Measurements from ENCODE around the gene NRG2. TPM values are rescaled to one million over a fixed set of nuclear protein-coding genes. Genes with fewer than 3 reads are reported as not detected.

The NRG2 gene
- total RNA-seq, 1 experiment from 2014 or later, result 2.8 TPM

GRCh38 chr5:139806726-139807646, 236.1 kb downstream of the NRG2 start:
- H3K36me3 ChIP-seq, result no peaks in the 10 kb centered on the region
- peaks cover 2% of the 10 kb centered on the region; the same call in 1 of the 2 replicates for H3K27me3 ChIP-seq
- H3K9me3 ChIP-seq, result no peaks in the 10 kb centered on the region
- H3K4me3 ChIP-seq, result no peak overlapping the region
- DNase-seq, result no peak

- peaks cover 9% of the 10 kb centered on the region for H3K27me3 ChIP-seq
Measured at GRCh38 chr5:139806111-139806510, 237.0 kb downstream of the NRG2 start.

GRCh38 chr5:139805545-139805944, 237.6 kb downstream of the NRG2 start:
- DNase-seq, result no peak

More at GRCh38 chr5:139806111-139806510, 237.0 kb downstream of the NRG2 start:
- Histone ChIP-seq H3K4me3 (no peak overlapping the region), H3K36me3 (no peaks in the 10 kb centered on the region), H3K9me3 (no peaks in the 10 kb centered on the region)
- no peak for DNase-seq

GRCh38 chr5:139804800-139805397, 238.2 kb downstream of the NRG2 start:
- H3K4me3 ChIP-seq, result no peak overlapping the region
- no peaks in the 10 kb centered on the region for H3K9me3 ChIP-seq
- DNase-seq, result no peak
- H3K27me3 ChIP-seq, result peaks cover 9% of the 10 kb centered on the region
- H3K36me3 ChIP-seq, result no peaks in the 10 kb centered on the region

More at GRCh38 chr5:139805545-139805944, 237.6 kb downstream of the NRG2 start:
- Histone ChIP-seq H3K27me3 (peaks cover 9% of the 10 kb centered on the region), H3K9me3 (no peaks in the 10 kb centered on the region), H3K4me3 (no peak overlapping the region), H3K36me3 (no peaks in the 10 kb centered on the region)

- H3K4me3 ChIP-seq, result no peak overlapping the region
- no peaks in the 10 kb centered on the region for H3K36me3 ChIP-seq
- no peaks in the 10 kb centered on the region for H3K9me3 ChIP-seq
- no peak for DNase-seq
- peaks cover 9% of the 10 kb centered on the region for H3K27me3 ChIP-seq
Measured at GRCh38 chr5:139803978-139804377, 239.1 kb downstream of the NRG2 start.

GRCh38 chr5:139799359-139799758, 243.7 kb downstream of the NRG2 start:
- Histone ChIP-seq H3K36me3 (no peaks in the 10 kb centered on the region), H3K27me3 (peaks cover 41% of the 10 kb centered on the region), H3K9me3 (no peaks in the 10 kb centered on the region), H3K4me3 (no peak overlapping the region)
- no peak for DNase-seq

GRCh38 chr5:139798883-139799282, 244.2 kb downstream of the NRG2 start:
- Histone ChIP-seq H3K9me3 (no peaks in the 10 kb centered on the region; the same call in 1 of the 2 replicates), H3K36me3 (no peaks in the 10 kb centered on the region), H3K27me3 (peaks cover 46% of the 10 kb centered on the region), H3K4me3 (no peak overlapping the region)
- DNase-seq, result no peak

- Histone ChIP-seq H3K9me3 (no peaks in the 10 kb centered on the region; the same call in 1 of the 2 replicates), H3K27me3 (peaks cover 54% of the 10 kb centered on the region), H3K36me3 (no peaks in the 10 kb centered on the region), H3K4me3 (no peak overlapping the region)
- DNase-seq, result no peak
Measured at GRCh38 chr5:139797856-139798510, 245.1 kb downstream of the NRG2 start.

GRCh38 chr5:139797335-139797734, 245.8 kb downstream of the NRG2 start:
- H3K36me3 ChIP-seq, result no peaks in the 10 kb centered on the region
- peaks cover 56% of the 10 kb centered on the region for H3K27me3 ChIP-seq
- H3K4me3 ChIP-seq, result no peak overlapping the region
- H3K9me3 ChIP-seq, result no peaks in the 10 kb centered on the region; the same call in 1 of the 2 replicates
- DNase-seq, result no peak

Other genes starting within 250 kb of the NRG2 start
- gene PSD2, start 247.5 kb downstream of the NRG2 start, total RNA-seq (2014; rRNA removed; shearing (Covaris generic); ENCODE audit: low replicate concordance), result 0.16 TPM in 1 of 2 replicates, not detected in the other
- gene PURA, start 70.8 kb upstream of the NRG2 start, total RNA-seq (2014; rRNA removed; shearing (Covaris generic); ENCODE audit: low replicate concordance), result 6.9 and 15.8 TPM in 2 replicates
- 1.4 TPM in 2 replicates for gene IGIP, start 82.6 kb upstream of the NRG2 start, total RNA-seq (2014; rRNA removed; shearing (Covaris generic); ENCODE audit: low replicate concordance)
- gene CYSTM1, start 131.9 kb upstream of the NRG2 start, total RNA-seq (2014; rRNA removed; shearing (Covaris generic); ENCODE audit: low replicate concordance), result 12.9 and 29.4 TPM in 2 replicates